H9 (cell line): ENCODE results near the gene DPYSL5. TPM values are rescaled to one million over a fixed set of nuclear protein-coding genes. Genes with fewer than 3 reads are reported as not detected.

ENCODE experiments used
- DNase-seq: peaks from one replicate; pipeline ENCODE4 v3.0.0-alpha.2; 2017
- H2AFZ ChIP-seq: one replicate; pipeline ENCODE4 v1.6.1; 2013; ENCODE audit warnings: mild to moderate bottlenecking, low read length, control low read depth, moderate library complexity
- H2AK5ac ChIP-seq: 2 replicates; pipeline ENCODE4 v1.6.1; 2013; ENCODE audit warnings: low read length, control low read depth, mixed read lengths; ENCODE audit not compliant: insufficient read length
- H2BK120ac ChIP-seq: one replicate; pipeline ENCODE4 v1.6.1; 2013; ENCODE audit warnings: low read depth, mild to moderate bottlenecking, low read length, control low read depth, inconsistent platforms; ENCODE audit not compliant: poor library complexity, severe bottlenecking
- H2BK12ac ChIP-seq: 2 replicates; pipeline ENCODE4 v1.6.1; 2013; ENCODE audit warnings: low read length, control low read depth, mixed read lengths, low read depth; ENCODE audit not compliant: insufficient read length
- H2BK15ac ChIP-seq: 2 replicates; pipeline ENCODE4 v1.6.1; 2013; ENCODE audit warnings: low read depth, low read length, control low read depth
- H2BK20ac ChIP-seq: one replicate; pipeline ENCODE4 v1.6.1; 2013; ENCODE audit warnings: low read depth, mild to moderate bottlenecking, low read length, control low read depth, inconsistent platforms; ENCODE audit not compliant: poor library complexity, severe bottlenecking
- H2BK5ac ChIP-seq: 2 replicates; pipeline ENCODE4 v1.6.1; 2013; ENCODE audit warnings: low read length, control low read depth, mixed read lengths; ENCODE audit not compliant: insufficient read length
- H3K14ac ChIP-seq: 2 replicates; pipeline ENCODE4 v1.6.1; 2013; ENCODE audit warnings: low read length, control low read depth; ENCODE audit not compliant: insufficient read depth
- H3K18ac ChIP-seq: 2 replicates; pipeline ENCODE4 v1.6.1; 2013; ENCODE audit warnings: low read depth, mild to moderate bottlenecking, mixed read lengths, low read length, control low read depth; ENCODE audit not compliant: insufficient read length
- H3K23ac ChIP-seq: 2 replicates; pipeline ENCODE4 v1.6.1; 2013; ENCODE audit warnings: low read length, control low read depth, mixed read lengths, low read depth; ENCODE audit not compliant: insufficient read length
- H3K23me2 ChIP-seq: 2 replicates; pipeline ENCODE4 v1.6.1; 2013; ENCODE audit warnings: low read depth, mild to moderate bottlenecking, mixed read lengths, low read length, control low read depth; ENCODE audit not compliant: insufficient read length, poor library complexity, severe bottlenecking
- H3K27ac ChIP-seq: 2 replicates; pipeline ENCODE4 v1.5.1; 2013; ENCODE audit warnings: low read length, control low read depth, mixed read lengths, low read depth; ENCODE audit not compliant: insufficient read length
- H3K27me3 ChIP-seq: 2 replicates; pipeline ENCODE4 v1.6.1; 2013; ENCODE audit warnings: low read length, control low read depth, inconsistent platforms; ENCODE audit not compliant: insufficient read depth
- H3K4ac ChIP-seq: 2 replicates; pipeline ENCODE4 v1.6.1; 2013; ENCODE audit warnings: low read depth, mild to moderate bottlenecking, control low read depth, inconsistent platforms, low read length, moderate library complexity
- H3K4me1 ChIP-seq: 2 replicates; pipeline ENCODE4 v1.6.1; 2013; ENCODE audit warnings: low read length, control low read depth, inconsistent platforms; ENCODE audit not compliant: insufficient read depth
- H3K4me2 ChIP-seq: 2 replicates; pipeline ENCODE4 v1.6.1; 2013; ENCODE audit warnings: low read length, control low read depth, mixed read lengths; ENCODE audit not compliant: insufficient read length, insufficient read depth
- H3K56ac ChIP-seq: 2 replicates; pipeline ENCODE4 v1.6.1; 2013; ENCODE audit warnings: low read depth, mild to moderate bottlenecking, mixed read lengths, low read length, control low read depth; ENCODE audit not compliant: insufficient read length
- H3K79me1 ChIP-seq: 2 replicates; pipeline ENCODE4 v1.6.1; 2013; ENCODE audit warnings: low read depth, mild to moderate bottlenecking, moderate library complexity, low read length, control low read depth, inconsistent platforms; ENCODE audit not compliant: insufficient read depth, poor library complexity, severe bottlenecking
- H3K79me2 ChIP-seq: 2 replicates; pipeline ENCODE4 v1.6.1; 2013; ENCODE audit warnings: low read length, control low read depth, inconsistent platforms; ENCODE audit not compliant: insufficient read depth
- H3K9ac ChIP-seq: 2 replicates; pipeline ENCODE4 v1.6.1; 2013; ENCODE audit warnings: low read length, control low read depth, mixed read lengths; ENCODE audit not compliant: insufficient read length; ENCODE audit errors: extremely low read depth
- H3K9me3 ChIP-seq: one replicate; pipeline ENCODE4 v1.6.1; 2013; ENCODE audit warnings: low read depth, low read length, inconsistent platforms; ENCODE audit not compliant: control insufficient read depth
- H3T11ph ChIP-seq: one replicate; pipeline ENCODE4 v1.6.1; 2013; ENCODE audit warnings: mild to moderate bottlenecking, low read length, control low read depth, inconsistent platforms
- H4K20me1 ChIP-seq: one replicate; pipeline ENCODE4 v1.6.1; 2013; ENCODE audit not compliant: control insufficient read depth, insufficient read length, insufficient read depth
- H4K5ac ChIP-seq: 2 replicates; pipeline ENCODE4 v1.6.1; 2013; ENCODE audit warnings: low read depth, mild to moderate bottlenecking, mixed read lengths, low read length, control low read depth; ENCODE audit not compliant: insufficient read length
- H4K8ac ChIP-seq: replicated peaks from 2 replicates; pipeline ENCODE4 v1.6.1; 2013; ENCODE audit warnings: low read length, control low read depth, mixed read lengths, low read depth; ENCODE audit not compliant: insufficient read length
- H4K91ac ChIP-seq: 2 replicates; pipeline ENCODE4 v1.6.1; 2013; ENCODE audit warnings: low read depth, mild to moderate bottlenecking, moderate library complexity, mixed read lengths, low read length, control low read depth; ENCODE audit not compliant: insufficient read length
- H3K27ac Mint-ChIP-seq, 3 experiments: 2 replicates in 2 of 3; 3 replicates in 1 of 3; pipeline ENCODE4 v1.8.0; 2020 to 2021; ENCODE audit warnings: mixed read lengths in 3 of 3, mild to moderate bottlenecking in 1 of 3, moderate library complexity in 1 of 3
- H3K27me3 Mint-ChIP-seq: 2 replicates; pipeline ENCODE4 v1.8.0; 2021; ENCODE audit warnings: low read depth, mild to moderate bottlenecking, moderate library complexity, mixed read lengths
- H3K36me3 Mint-ChIP-seq, 3 experiments: 2 replicates in 2 of 3; 3 replicates in 1 of 3; pipeline ENCODE4 v1.8.0; 2020 to 2021; ENCODE audit warnings: low read depth in 3 of 3, mixed read lengths in 3 of 3; ENCODE audit not compliant: insufficient read depth in 1 of 3
- H3K4me1 Mint-ChIP-seq, 2 experiments: 2 replicates each; pipeline ENCODE4 v1.8.0; 2020; ENCODE audit warnings: mixed read lengths in 2 of 2
- H3K4me3 Mint-ChIP-seq, 2 experiments: 2 replicates in 1 of 2; 3 replicates in 1 of 2; pipeline ENCODE4 v1.8.0; 2020 to 2021; ENCODE audit warnings: mild to moderate bottlenecking in 2 of 2, mixed read lengths in 2 of 2, moderate library complexity in 1 of 2
- H3K9me3 Mint-ChIP-seq, 2 experiments: 2 replicates in 1 of 2; 3 replicates in 1 of 2; pipeline ENCODE4 v1.8.0; 2020; ENCODE audit warnings: mild to moderate bottlenecking in 2 of 2, mixed read lengths in 2 of 2, moderate library complexity in 1 of 2
- CTCF ChIP-seq: fragments of 200-600 bp; sonication (generic); conservative IDR thresholded peaks from 3 replicates; pipeline ENCODE4 v1.8.0; 2021; ENCODE audit warnings: antibody characterized with exemption, mild to moderate bottlenecking
- WGBS: extraction: QIAGEN DNeasy Blood & Tissue Kit; methylation state at CpG from one replicate; pipeline ENCODE4 v1.1.7; 2013; ENCODE audit warnings: missing lambda C conversion rate, low lambda C conversion rate, mixed read lengths; ENCODE audit not compliant: insufficient read length; ENCODE audit errors: extremely low coverage; 5-methylcytosine and 5-hydroxymethylcytosine counted together
- total RNA-seq: library from RNA; stranded (reverse); gene quantifications from 2 replicates; pipeline ENCODE4 v1.2.1, GENCODE V29; 2021

The DPYSL5 gene
- total RNA-seq, 1 experiment from 2014 or later = 6.4 TPM

- no peaks in the 10 kb centered on the region for H3K4me1 ChIP-seq
- H3K27ac ChIP-seq = no peak overlapping the region
- Mint-ChIP-seq H3K4me3 (peak overlapping the region; percentile 60 to 84), H3K4me1 (peaks cover 7 to 17% of the 10 kb centered on the region in 2 experiments; a peak in 3 of 4 replicates), H3K36me3 (no peaks in the 10 kb centered on the region; a peak in 1 of 7 replicates), H3K27ac (peak overlapping the region in 1 of 3 experiments; percentile 52; a peak in 1 of 7 replicates), H3K9me3 (no peaks in the 10 kb centered on the region), H3K27me3 (peaks cover 79% of the 10 kb centered on the region)
- no peaks in the 10 kb centered on the region for H4K20me1 ChIP-seq
- H3K14ac ChIP-seq = no peak overlapping the region
- no peak overlapping the region for H3K4ac ChIP-seq
- no peaks in the 10 kb centered on the region for H3K79me1 ChIP-seq
- H3K18ac ChIP-seq = no peak overlapping the region
- peak; percentile 81 for DNase-seq
- no peak overlapping the region for H3T11ph ChIP-seq
- H3K23ac ChIP-seq = no peak overlapping the region
- H2BK20ac ChIP-seq = no peak overlapping the region
- no peak overlapping the region for H2AK5ac ChIP-seq
- H4K8ac ChIP-seq = no peak overlapping the region
- peak overlapping the region; percentile 9 for H2AFZ ChIP-seq
- peaks cover 23% of the 10 kb centered on the region for H3K23me2 ChIP-seq
- H4K91ac ChIP-seq = no peak overlapping the region
- no peak overlapping the region for H2BK5ac ChIP-seq
- WGBS = no CpG with 5 or more reads among the region's 39 CpGs
- TF ChIP-seq CTCF = peak; percentile 92
- no peak overlapping the region for H2BK120ac ChIP-seq
- no peaks in the 10 kb centered on the region for H3K9me3 ChIP-seq
- no peak overlapping the region for H4K5ac ChIP-seq
- no peak overlapping the region for H2BK12ac ChIP-seq
- no peak overlapping the region for H3K56ac ChIP-seq
- no peaks in the 10 kb centered on the region for H3K79me2 ChIP-seq
- H3K4me2 ChIP-seq = peak overlapping the region; percentile 69
- H3K9ac ChIP-seq = no peak overlapping the region
- peaks cover 27% of the 10 kb centered on the region for H3K27me3 ChIP-seq
- no peak overlapping the region; the same call in 1 of the 2 replicates for H2BK15ac ChIP-seq
Measured at GRCh38 chr2:26846334-26847306, 1.3 kb upstream of the DPYSL5 start.
